ENCODE data around the gene BOC.

BOC gene

DNA sequence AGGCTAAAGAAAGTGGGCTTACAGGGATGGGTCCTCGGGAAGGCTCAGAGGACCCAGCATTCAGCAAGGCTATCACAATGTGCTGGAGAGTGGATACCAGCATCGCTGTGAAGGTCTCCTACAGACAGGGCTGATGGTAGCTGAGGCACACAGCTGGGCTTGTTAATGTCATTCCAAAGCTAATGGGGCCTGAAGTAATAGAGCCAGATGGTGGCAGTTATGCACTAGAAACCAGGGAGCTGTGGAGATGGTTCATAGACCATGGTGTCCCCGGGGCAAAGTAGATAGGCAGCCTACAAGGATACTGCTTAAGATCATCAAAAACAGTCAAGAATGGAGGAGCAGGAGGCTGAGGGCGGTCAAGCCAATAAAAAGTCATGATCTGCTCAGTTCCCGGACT, 24.8 kb upstream of the BOC start:
- DNase-seq (ENCODE audit: low read depth), result no peak

DNA sequence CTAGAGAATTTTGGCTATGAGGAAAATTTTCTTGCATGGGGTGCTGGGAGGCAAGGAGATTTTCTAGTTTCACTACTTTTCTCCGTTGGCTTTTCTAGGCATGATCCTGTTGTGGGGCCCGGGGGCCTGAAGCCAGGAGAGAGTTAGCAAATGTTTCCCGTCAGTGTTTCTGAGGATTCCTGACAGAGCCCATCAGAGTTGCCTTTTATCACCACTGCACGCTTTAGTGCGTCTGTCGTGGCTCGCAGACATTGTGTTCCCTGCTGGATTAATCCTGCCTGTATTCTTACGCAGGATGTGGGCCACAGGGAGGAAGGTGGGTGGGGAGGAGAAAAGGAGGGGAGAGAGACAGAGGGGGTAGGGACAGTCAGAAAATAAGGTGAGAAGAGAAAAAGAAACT, 18.1 kb upstream of the BOC start:
- DNase-seq (ENCODE audit: low read depth), result no peak

- DNase-seq (ENCODE audit: low read depth), result no peak
Observed at GRCh38 chr3:113193719-113194118, 17.6 kb upstream of the BOC start.

DNA sequence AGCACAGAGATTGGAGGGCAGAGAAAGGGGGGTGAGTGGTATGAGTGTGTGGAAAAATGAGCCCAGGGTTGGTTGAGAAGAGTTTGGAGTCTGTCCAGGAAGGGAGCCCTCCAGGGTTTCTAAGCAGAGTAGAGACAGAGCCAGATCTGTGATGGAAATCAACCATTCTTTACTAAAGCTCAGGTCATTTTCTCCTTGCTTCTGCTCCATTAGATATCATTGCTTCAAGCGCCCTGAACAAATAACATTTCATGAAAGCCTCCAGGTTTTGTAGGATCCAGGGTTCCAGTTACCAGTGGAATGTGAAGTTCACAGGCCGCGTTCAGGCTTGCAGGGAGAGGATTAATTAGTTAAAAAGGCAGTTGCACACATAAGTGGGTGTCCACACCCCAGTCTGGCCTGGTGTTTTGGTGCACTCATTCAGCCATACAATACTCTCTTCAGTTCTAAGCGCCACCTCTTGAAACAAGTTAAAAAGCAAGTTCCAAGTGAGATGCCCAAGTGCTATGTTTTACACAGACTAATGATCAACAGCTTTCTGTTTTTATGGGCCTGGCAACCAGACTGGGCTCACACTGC, 16.4 kb upstream of the BOC start:
- DNase-seq (ENCODE audit: low read depth), result no peak

- no peak for DNase-seq (ENCODE audit: low read depth)
Observed at GRCh38 chr3:113200351-113200750, 11.0 kb upstream of the BOC start.

- no peak for DNase-seq (ENCODE audit: low read depth)
Observed at GRCh38 chr3:113200946-113201345, 10.4 kb upstream of the BOC start.

- DNase-seq (ENCODE audit: low read depth), result no peak
Observed at GRCh38 chr3:113204371-113204770, 7.0 kb upstream of the BOC start.

DNA sequence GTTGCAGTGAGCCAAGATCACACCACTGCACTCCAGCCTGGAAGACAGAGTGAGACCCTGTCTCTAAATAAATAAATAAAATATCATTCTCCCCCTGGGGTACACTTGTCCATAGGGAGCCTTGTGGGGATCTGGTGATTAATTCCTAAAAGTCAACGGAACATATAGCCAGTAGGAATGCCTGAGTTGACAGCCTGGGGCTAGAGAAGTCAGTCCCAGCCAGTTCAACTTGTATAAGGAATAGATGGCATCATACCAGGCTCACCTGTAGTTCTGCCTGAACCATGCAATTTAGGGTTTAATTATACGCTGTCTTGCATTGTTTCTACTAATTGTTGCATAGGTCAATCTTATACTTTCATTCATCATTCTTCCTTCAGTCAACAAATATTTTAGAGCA, 5.9 kb upstream of the BOC start:
- DNase-seq (ENCODE audit: low read depth), result no peak

DNA sequence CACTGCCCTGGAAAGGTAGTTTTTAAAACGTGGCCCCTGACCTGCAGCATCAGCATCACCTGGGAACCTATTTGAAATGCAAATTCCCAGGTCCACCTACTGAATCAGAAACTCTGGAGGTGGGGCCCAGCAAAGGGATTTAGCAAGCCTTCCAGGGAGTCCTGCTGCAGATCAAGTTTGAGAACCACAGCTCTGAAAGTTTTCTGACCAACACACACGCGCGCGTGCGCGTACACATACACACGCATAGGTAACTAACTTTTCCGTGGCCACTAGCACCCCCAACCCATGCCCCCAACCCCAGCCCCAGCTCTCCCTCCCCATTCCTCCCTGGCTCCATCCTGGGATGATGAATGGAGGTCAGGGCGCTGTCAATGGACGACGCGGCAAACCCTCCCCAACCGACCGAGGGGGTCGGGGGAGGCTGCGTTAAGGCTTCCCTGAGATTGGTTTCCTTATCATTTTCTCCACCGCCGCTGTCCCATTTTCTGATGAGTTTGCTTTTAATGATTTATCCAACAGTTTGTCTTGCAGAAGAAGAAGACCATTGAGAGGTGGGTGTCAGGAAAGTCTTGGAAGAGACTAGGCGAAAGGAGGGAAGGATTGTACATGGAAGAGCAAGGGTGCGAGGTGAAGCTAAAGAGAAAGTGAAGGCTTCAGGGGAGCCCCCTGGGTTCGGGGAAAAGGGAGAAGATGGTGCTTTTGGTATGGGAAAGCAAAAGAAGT, 590 bp upstream of the BOC start:
- DNase-seq (ENCODE audit: low read depth), result no peak

GRCh38 chr3:113212150-113212843, 940 bp downstream of the BOC start:
- DNase-seq (ENCODE audit: low read depth), result no peak

DNA sequence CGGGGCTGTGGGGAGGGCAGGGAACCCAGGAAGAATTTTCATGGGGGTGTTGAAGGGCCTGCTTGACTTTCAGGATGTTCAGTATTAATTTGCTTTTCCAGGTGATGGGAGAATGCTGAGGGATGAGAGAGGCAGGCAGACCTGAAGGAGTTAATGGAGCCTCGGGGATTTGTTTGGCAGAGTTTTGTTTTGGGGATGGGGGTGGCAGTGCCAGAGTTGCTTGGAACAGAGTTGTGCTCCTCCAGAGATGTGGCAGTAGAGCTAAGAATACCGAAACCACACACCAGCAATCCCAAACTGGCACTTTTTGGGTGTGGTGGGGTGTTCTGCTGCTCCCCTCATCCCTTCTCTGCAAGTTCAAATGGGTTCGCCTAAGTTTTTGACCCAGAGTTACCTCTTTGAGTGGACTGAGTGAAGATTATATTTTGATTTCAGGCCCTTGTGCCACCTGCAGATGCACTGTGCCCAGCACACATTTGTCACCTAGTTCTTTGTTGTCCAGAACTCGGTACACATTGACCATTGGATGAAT, 1.6 kb downstream of the BOC start:
- DNase-seq (ENCODE audit: low read depth), result no peak

GRCh38 chr3:113213896-113214587, 2.7 kb downstream of the BOC start:
- DNase-seq (ENCODE audit: low read depth), result no peak

GRCh38 chr3:113214917-113215595, 3.7 kb downstream of the BOC start:
- DNase-seq (ENCODE audit: low read depth), result no peak

- DNase-seq (ENCODE audit: low read depth), result no peak
Observed at GRCh38 chr3:113216393-113216792, 5.0 kb downstream of the BOC start.

DNA sequence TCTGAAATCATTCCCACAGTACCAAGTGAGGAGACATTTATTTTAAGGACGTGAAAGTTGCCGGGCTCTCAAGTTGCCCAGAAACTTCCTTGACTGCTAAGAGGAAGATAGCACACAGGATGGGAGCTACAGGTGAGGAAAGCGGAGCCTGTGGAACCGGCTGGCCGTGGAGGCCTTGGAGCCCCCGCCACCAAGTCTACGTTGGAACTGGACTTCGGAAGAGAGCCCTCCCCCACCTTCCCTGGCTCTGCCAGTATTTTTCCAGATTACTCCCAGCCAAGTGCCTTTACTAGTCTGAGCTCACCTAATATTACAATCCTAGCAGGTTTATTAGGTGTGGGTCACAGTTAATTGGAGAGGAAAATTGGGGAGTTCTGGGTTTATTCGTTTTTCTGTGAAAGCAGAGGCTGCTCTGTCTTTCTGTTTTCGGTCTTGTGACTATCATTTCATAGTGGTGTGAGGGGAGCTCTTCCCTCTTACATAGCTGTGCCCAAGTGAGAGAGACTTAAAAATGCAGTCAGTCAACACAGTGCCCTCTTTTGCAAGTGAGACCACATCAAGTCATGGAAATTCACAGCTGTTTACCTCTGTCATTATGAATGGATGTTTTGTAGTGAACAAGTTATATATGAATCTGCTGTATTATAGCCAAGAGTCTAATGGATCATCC, 6.8 kb downstream of the BOC start:
- no peak for DNase-seq (ENCODE audit: low read depth)

DNA sequence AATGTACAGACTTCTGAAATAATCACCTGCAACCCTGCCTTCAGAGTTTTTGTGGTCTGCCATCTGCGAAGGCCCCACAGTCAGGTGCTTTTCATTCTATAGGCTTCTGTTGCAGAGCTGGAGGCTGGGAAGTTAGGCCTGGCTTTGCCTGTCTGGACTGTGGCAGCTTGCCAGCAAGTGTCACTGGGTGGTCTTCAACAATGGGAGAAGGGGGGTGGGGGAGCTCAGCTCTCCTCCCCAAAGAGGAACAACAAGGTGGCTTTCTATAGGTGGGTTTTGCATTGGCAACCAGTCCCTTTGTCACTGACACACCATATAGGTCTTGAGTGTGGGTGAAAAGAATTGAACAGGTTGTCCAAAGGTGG, 7.3 kb downstream of the BOC start:
- DNase-seq (ENCODE audit: low read depth), result no peak

- DNase-seq (ENCODE audit: low read depth), result no peak
Observed at GRCh38 chr3:113219605-113220300, 8.4 kb downstream of the BOC start.

DNA sequence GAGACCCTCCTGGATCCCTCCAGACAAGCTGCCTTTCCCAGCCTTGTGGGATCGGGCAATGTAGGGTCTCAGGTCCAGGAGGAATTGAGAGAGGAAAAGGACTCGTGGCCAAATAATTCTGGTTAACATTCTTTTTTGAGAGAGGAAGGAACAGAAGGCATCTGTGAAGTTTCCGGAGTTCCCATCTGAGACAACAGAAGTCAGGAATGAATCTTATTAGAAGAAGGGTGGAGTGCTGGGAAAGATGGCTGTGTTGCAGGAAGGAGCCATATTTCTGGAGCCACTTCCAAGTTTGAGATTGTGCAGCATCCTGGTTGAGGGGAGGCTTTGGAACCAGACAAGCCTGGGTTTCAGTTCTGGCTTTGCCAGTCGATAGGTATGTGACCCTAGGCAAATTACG, 9.4 kb downstream of the BOC start:
- DNase-seq (ENCODE audit: low read depth), result no peak

DNA sequence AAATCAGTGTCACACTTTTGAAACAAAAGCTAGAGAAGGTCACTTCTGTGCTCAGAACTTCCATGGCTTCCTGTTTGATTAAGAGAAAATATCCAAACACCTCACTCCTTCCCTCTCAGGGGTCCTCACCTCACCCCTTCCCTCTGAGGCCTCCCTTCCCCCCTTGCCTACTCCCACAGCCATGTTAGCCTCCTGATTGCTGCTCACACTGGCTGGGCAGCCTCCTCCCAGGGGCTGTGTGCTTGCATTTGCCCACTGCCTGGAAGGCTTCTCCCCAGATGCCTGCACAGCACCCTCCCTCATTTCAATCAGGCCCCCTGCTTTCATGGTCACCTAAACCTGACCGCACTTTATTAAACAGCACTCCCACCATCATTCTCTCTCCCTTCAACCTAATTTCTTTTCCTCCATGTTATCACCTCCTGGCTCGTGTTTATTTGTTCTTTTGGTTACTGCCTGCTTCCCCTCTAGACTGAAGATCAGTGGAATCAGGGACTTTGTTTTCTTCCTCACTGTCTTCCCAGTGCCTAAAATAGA, 10.4 kb downstream of the BOC start:
- DNase-seq (ENCODE audit: low read depth), result no peak

DNA sequence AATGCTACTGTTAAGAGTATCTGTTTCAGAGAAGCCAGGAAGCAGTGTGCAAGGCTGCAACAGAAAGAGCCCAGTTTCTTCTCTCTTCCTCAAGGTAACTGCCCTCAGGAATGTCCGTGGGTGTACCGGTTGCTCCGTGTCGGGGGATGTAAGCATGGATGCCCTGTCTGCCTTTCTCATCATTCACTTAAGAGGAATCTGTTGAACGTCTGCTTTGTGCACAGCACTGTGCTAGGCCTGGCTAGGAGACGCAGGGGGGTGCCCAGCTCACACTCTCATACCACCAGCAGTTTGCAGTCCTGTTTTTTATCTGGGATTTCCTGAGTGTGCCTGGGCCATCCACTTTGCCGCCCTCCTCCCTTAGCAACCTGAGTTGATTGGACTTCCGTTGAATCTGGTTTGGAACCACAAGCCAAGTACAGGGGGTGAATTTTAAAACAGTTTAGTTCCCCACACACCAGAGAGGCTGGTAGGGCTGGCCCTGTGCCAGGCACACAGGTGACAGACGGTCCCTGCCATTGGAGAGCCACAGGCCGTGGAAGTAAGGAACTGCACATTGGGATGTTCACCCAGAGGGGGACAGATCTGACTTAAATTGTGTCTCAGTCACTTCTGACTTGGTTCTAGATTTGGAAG, 11.2 kb downstream of the BOC start:
- no peak for DNase-seq (ENCODE audit: low read depth)

All from fibroblast of the conjunctiva (primary cell).